Upper lobe of left lung (tissue), 4 donors: ENCODE measurements around the gene CLIC3.

Experiments used
- CTCF ChIP-seq, 6 experiments: fragments of 450-650 bp in 4 of 6; fragments of 200-600 bp in 2 of 6; sonication (generic) in 2 of 6; IDR thresholded peaks; one replicate each; pipeline ENCODE4 v1.5.1; 2016 to 2019; ENCODE audit warnings: antibody characterized with exemption in 6 of 6
- POLR2A ChIP-seq, 4 donors: fragments of 450-650 bp; IDR thresholded peaks; one replicate each; pipeline ENCODE4 v1.5.1; 2016 to 2017; ENCODE audit warnings: antibody characterized with exemption in 4 of 4, mild to moderate bottlenecking in 2 of 4
- POLR2AphosphoS5 ChIP-seq, 2 donors: sonication (generic); formaldehyde crosslinking; IDR thresholded peaks; one replicate each; pipeline ENCODE4 v1.5.1; 2017; ENCODE audit warnings: antibody characterized with exemption in 2 of 2

- TF ChIP-seq CTCF (IDR thresholded peaks at IDR 0.05), result no peak
- no peak for TF ChIP-seq POLR2AphosphoS5 (IDR thresholded peaks at IDR 0.05)
- TF ChIP-seq POLR2A (IDR thresholded peaks at IDR 0.05), result no peak
Observed at GRCh38 chr9:136962701-136963248, 33.6 kb downstream of the CLIC3 start.
